GM19467 (cell line): ENCODE results near the gene AIF1.

Source experiments
- ATAC-seq: cut with Tn5 transposase; IDR thresholded peaks from one replicate; pipeline ENCODE4 v1.9.1; 2021; ENCODE audit warnings: mild to moderate bottlenecking, moderate library complexity; ENCODE audit not compliant: unreplicated experiment

The AIF1 gene

DNA sequence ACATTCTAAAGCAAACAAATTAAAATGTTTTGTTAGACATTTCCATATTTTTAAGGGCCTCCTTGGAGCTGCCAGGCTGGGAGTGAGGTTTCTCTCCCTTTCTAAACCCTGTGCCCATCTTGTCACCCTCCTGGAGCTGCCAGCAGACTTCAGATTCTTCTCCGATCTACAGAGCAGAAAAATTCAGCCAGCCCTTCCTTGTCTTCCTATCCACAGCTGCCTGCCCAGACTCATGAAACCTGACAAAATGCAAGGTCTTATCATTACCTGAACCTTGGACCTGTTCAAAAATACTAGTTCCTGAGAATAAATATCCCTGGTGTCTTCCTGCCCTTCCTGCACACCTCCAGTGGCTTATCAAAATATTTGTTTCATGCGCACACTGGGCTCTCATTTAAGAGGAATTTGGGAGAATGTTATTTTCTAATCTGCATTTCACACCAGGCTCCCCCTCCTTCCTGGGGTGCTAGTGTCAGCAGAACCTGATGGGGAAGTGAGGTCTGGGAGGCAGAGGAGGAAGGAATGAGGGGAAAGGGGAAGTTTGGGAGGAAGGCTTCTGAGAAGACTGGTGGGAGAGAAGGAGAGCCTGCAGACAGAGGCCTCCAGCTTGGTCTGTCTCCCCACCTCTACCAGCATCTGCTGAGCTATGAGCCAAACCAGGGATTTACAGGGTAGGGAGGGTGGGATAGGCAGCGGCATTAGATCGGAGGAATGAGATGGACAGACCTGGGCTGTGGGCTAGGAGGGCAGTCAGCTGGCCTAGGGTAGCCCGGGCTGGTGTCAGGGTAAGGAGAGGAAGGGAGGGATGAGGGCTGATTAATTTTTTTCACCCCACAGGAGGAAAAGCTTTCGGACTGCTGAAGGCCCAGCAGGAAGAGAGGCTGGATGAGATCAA lies at the start of gene AIF1:
Gene AIF1 (plus strand): TSS at position 551 of the 895 bp plus-strand sequence. CDS start 96 bp downstream, at position 647.
- no peak for ATAC-seq

DNA sequence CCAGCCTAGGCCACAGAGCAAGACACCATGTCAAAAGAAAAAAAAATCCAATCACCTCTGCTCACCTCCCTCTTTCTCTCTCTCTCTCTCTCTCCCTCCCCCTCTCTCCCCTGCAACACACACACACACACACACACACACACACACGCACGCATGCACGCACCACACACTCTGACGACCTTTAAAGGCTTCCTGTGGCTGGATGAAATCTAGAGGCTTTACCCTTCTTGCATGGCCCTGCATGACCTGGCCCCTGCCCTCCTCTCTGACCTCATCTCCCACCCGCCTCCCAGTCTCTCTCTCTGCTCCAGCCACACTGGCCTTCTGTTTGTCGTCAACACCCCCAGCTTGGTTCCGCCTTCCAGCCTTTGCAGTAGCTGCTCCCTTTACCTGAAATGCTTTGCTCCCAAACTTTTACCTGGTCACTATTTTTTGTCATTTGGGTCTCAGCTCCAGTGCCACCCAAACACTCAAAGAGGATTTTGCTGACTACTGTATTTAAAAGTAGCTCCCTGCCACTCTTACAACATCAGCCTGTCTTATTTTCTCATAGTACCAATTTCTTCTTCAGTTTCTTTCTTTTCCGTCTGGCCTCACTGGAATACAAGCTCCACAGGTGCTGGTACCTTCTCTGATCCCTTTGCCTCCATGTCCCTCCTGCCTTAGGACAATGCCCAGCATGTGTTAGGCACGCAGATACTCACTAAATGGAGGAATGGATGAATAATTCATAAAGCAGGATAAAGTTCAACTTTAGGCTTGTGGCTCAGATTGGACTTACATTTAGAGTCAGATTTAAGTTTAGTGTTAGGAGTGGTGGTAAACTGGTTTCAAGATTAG lies 47.3 kb upstream of the AIF1 start:
- ATAC-seq, result no peak

DNA sequence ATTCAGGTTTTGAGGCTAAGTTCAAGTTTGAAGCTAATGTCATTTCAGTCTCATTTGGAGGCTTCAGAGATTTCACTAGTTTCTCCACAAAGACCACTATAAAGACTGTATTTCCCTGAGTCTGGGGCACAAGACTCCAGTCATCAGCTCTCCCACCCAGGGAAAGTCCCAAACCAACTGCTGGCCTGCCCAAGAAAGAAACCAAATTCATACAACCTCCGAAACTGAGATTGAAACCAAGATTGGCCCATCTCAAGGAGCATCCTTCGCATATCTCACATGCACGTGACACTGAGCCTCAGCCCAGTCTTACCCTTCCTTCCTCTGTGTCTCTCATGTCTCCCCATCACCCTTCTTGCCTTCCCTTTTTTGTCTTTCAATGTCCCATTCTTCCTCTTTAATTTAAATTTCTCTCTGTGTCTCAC lies 46.5 kb upstream of the AIF1 start:
- ATAC-seq, result peak; percentile 59

DNA sequence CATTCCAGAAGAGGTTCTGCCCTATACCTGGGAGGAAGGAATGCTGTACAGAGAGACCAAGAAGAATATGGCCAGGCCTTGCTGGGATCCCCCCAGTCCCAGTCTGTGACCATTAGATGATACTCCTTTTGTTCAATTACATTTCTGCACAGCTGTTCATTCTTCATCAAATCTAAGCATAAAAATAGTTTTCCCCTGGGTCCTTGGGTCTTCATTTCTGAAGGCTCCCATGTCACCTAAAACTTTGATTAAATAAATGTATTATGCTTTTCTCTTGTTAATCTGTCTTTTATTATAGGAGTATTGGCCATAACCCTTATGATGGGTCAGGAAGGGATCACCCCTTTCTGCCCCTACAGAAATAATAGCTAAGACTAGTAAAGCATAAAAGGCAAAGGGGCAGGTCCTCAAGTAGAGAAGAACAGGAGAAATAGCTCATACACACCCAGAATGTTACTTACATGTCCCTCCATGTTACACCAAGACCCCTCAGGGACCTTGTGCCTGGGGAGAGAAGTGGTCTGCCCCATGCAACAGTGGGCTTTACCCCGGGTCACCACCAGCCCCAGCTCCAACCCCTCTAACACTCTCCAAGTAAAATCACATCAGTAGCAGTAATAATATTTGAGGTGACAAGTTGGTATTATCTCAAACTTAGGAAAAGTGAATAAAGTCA lies 45.0 kb upstream of the AIF1 start:
- no peak for ATAC-seq

DNA sequence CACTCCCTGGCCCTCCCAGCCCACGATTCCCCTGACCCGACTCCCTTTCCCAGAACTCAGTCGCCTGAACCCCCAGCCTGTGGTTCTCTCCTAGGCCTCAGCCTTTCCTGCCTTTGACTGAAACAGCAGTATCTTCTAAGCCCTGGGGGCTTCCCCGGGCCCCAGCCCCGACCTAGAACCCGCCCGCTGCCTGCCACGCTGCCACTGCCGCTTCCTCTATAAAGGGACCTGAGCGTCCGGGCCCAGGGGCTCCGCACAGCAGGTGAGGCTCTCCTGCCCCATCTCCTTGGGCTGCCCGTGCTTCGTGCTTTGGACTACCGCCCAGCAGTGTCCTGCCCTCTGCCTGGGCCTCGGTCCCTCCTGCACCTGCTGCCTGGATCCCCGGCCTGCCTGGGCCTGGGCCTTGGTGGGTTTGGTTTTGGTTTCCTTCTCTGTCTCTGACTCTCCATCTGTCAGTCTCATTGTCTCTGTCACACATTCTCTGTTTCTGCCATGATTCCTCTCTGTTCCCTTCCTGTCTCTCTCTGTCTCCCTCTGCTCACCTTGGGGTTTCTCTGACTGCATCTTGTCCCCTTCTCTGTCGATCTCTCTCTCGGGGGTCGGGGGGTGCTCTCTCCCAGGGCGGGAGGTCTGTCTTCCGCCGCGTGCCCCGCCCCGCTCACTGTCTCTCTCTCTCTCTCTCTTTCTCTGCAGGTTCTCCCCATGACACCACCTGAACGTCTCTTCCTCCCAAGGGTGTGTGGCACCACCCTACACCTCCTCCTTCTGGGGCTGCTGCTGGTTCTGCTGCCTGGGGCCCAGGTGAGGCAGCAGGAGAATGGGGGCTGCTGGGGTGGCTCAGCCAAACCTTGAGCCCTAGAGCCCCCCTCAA lies 42.8 kb upstream of the AIF1 start, which contains the start of gene LTA:
Gene LTA (plus strand): TSS at position 249 of the 871 bp plus-strand sequence. CDS start 454 bp downstream, at position 703.
- ATAC-seq, result peak; percentile 30

DNA sequence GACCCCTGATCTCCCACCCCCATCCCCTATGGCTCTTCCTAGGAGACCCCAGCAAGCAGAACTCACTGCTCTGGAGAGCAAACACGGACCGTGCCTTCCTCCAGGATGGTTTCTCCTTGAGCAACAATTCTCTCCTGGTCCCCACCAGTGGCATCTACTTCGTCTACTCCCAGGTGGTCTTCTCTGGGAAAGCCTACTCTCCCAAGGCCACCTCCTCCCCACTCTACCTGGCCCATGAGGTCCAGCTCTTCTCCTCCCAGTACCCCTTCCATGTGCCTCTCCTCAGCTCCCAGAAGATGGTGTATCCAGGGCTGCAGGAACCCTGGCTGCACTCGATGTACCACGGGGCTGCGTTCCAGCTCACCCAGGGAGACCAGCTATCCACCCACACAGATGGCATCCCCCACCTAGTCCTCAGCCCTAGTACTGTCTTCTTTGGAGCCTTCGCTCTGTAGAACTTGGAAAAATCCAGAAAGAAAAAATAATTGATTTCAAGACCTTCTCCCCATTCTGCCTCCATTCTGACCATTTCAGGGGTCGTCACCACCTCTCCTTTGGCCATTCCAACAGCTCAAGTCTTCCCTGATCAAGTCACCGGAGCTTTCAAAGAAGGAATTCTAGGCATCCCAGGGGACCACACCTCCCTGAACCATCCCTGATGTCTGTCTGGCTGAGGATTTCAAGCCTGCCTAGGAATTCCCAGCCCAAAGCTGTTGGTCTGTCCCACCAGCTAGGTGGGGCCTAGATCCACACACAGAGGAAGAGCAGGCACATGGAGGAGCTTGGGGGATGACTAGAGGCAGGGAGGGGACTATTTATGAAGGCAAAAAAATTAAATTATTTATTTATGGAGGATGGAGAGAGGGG lies 41.6 kb upstream of the AIF1 start:
- no peak for ATAC-seq

DNA sequence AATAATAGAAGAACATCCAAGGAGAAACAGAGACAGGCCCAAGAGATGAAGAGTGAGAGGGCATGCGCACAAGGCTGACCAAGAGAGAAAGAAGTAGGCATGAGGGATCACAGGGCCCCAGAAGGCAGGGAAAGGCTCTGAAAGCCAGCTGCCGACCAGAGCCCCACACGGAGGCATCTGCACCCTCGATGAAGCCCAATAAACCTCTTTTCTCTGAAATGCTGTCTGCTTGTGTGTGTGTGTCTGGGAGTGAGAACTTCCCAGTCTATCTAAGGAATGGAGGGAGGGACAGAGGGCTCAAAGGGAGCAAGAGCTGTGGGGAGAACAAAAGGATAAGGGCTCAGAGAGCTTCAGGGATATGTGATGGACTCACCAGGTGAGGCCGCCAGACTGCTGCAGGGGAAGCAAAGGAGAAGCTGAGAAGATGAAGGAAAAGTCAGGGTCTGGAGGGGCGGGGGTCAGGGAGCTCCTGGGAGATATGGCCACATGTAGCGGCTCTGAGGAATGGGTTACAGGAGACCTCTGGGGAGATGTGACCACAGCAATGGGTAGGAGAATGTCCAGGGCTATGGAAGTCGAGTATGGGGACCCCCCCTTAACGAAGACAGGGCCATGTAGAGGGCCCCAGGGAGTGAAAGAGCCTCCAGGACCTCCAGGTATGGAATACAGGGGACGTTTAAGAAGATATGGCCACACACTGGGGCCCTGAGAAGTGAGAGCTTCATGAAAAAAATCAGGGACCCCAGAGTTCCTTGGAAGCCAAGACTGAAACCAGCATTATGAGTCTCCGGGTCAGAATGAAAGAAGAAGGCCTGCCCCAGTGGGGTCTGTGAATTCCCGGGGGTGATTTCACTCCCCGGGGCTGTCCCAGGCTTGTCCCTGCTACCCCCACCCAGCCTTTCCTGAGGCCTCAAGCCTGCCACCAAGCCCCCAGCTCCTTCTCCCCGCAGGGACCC lies 40.6 kb upstream of the AIF1 start:
- ATAC-seq, result no peak

DNA sequence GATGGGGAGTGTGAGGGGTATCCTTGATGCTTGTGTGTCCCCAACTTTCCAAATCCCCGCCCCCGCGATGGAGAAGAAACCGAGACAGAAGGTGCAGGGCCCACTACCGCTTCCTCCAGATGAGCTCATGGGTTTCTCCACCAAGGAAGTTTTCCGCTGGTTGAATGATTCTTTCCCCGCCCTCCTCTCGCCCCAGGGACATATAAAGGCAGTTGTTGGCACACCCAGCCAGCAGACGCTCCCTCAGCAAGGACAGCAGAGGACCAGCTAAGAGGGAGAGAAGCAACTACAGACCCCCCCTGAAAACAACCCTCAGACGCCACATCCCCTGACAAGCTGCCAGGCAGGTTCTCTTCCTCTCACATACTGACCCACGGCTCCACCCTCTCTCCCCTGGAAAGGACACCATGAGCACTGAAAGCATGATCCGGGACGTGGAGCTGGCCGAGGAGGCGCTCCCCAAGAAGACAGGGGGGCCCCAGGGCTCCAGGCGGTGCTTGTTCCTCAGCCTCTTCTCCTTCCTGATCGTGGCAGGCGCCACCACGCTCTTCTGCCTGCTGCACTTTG lies 39.6 kb upstream of the AIF1 start, which contains the start of gene TNF:
Gene TNF (plus strand): TSS at position 231 of the 567 bp plus-strand sequence. CDS start 177 bp downstream, at position 408.
- ATAC-seq, result no peak

DNA sequence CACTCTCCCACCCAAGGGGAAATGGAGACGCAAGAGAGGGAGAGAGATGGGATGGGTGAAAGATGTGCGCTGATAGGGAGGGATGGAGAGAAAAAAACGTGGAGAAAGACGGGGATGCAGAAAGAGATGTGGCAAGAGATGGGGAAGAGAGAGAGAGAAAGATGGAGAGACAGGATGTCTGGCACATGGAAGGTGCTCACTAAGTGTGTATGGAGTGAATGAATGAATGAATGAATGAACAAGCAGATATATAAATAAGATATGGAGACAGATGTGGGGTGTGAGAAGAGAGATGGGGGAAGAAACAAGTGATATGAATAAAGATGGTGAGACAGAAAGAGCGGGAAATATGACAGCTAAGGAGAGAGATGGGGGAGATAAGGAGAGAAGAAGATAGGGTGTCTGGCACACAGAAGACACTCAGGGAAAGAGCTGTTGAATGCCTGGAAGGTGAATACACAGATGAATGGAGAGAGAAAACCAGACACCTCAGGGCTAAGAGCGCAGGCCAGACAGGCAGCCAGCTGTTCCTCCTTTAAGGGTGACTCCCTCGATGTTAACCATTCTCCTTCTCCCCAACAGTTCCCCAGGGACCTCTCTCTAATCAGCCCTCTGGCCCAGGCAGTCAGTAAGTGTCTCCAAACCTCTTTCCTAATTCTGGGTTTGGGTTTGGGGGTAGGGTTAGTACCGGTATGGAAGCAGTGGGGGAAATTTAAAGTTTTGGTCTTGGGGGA lies 38.9 kb upstream of the AIF1 start:
- no peak for ATAC-seq

DNA sequence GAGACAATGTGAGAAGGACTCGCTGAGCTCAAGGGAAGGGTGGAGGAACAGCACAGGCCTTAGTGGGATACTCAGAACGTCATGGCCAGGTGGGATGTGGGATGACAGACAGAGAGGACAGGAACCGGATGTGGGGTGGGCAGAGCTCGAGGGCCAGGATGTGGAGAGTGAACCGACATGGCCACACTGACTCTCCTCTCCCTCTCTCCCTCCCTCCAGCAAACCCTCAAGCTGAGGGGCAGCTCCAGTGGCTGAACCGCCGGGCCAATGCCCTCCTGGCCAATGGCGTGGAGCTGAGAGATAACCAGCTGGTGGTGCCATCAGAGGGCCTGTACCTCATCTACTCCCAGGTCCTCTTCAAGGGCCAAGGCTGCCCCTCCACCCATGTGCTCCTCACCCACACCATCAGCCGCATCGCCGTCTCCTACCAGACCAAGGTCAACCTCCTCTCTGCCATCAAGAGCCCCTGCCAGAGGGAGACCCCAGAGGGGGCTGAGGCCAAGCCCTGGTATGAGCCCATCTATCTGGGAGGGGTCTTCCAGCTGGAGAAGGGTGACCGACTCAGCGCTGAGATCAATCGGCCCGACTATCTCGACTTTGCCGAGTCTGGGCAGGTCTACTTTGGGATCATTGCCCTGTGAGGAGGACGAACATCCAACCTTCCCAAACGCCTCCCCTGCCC lies 38.0 kb upstream of the AIF1 start:
- ATAC-seq, result no peak

DNA sequence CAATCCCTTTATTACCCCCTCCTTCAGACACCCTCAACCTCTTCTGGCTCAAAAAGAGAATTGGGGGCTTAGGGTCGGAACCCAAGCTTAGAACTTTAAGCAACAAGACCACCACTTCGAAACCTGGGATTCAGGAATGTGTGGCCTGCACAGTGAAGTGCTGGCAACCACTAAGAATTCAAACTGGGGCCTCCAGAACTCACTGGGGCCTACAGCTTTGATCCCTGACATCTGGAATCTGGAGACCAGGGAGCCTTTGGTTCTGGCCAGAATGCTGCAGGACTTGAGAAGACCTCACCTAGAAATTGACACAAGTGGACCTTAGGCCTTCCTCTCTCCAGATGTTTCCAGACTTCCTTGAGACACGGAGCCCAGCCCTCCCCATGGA lies 37.5 kb upstream of the AIF1 start:
- no peak for ATAC-seq

DNA sequence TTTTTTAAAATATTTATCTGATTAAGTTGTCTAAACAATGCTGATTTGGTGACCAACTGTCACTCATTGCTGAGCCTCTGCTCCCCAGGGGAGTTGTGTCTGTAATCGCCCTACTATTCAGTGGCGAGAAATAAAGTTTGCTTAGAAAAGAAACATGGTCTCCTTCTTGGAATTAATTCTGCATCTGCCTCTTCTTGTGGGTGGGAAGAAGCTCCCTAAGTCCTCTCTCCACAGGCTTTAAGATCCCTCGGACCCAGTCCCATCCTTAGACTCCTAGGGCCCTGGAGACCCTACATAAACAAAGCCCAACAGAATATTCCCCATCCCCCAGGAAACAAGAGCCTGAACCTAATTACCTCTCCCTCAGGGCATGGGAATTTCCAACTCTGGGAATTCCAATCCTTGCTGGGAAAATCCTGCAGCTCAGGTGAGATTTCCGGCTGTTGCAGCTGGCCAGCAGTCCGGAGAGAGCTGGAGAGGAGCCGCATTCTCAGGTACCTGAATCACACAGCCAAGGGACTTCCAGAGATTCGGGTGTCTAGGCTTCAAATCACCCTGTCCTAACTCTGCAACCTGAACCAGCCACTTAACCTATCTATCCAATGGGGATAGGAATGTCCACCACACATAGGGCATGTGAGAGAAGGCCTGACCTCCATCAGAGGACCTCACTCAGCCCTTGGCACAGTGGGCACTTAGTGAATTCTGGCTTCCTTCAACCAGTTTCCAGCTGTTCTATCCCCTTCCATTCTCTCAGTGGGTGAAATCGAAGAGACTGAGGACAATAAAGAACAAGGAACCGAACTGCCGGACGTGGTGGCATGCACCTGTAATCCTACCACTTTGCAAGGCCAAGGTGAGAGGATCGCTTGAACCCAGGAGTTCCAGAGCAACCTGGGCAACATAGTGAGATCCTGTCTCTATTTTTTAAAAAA lies 36.6 kb upstream of the AIF1 start:
- ATAC-seq, result no peak

DNA sequence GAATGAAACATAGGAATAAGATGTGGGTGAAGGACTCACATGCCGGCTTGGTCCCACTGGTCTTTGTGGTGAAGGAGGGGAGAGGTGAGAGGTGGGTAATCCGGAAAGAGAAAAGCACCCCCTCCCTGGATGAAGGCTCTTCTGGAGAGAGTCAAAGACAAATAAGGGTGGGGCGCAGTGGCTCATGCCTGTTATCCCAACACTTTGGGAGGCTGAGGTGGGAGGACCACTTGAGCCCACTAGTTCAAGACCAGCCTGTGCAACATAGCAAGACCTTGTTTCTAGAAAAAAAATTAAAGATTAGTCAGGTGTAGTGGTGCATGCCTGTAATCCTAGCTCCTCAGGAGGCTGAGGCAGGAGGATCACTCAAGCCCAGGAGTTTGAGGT lies 35.9 kb upstream of the AIF1 start:
- no peak for ATAC-seq

DNA sequence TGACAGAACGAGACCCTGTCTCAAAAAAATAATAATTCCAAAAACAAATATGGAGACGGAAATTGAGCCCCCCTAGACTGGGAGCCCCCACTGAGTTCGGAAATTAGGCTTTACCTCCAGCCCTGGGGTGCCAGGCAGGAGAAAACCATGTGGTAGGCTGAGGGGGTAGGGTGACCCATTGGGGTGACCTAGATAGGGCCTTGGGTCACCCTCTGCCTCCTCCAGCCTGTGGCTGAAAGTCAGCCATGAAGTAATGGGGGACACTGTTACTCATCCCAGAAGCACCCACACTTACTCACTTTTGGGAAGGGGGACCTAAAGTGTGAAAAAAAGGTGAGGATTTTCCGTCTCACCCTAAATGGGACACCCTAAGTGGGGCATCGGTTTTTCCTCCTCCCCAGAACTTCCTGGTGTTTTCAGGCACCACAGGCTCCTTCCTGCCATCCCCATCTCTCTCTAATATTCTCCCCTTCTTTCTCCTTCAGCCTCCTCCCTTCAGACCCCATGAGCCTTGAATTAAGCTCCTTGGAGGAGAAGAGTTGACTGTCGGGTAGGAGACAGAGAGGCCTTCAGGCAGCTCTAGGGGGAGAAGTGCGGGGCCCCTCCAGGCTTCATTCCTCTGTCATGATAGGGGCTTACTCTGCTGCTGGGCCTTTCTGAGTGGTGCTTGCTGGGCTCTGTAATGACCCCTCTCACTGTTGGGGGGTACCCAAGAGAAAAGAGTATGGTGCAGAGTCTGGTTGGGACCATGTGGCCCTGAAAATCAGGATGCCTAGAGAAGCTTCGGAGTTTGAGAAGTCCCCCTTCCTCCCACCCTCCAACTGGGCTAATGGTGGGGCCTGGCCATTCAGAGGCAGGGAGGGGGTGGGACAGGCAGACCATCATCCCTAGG lies 35.2 kb upstream of the AIF1 start:
- no peak for ATAC-seq

DNA sequence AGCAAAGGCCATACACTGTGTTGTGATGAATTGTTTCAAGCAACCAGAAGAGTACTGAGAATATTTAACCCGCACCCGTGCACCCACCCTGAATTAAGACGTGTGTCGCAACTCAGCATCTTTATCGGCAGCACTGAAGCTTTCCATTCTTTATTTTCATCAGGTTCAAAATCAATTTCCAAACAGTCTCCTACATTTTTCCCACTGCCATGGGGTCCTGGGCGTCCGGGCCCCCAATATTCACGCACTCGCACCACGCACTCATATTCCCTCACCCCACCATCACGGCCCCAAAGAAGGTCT lies 34.6 kb upstream of the AIF1 start:
- ATAC-seq, result no peak
